Stimulated activated CD8-positive, alpha-beta memory T cell treated with anti-CD3 and anti-CD28 coated beads, Interleukin-15, amount 100 ng/mL, for 1 hour (primary cell): ENCODE results near the gene NUMB.
"Not testable (repeated sequence)": the region's sequence is repeated elsewhere in the genome, so short reads cannot be mapped to it uniquely, and the experiment has no call there.

Experiments
- DNase-seq: peaks from one replicate; pipeline ENCODE4 v3.0.0-alpha.2; 2020; ENCODE audit warnings: low read depth

Gene NUMB

DNA sequence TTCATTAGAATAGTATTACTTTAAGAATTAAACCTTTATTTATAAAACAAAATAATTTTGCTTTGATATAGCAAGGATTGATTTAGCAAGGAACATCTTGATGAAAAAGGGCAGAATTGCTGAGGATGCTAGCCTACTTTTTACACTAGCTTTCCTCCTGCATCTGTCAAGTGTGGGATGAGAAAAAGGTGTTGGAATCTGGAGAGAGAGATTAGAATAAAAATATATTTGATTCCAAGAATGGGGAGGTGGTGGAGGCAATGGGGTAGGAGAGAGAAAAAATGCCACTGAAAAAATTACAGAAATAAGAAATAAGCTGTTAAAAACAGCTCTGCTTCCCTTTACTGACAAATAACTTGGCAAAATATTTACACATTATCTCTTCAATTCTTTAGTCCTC lies 98.9 kb downstream of the NUMB start:
- no peak for DNase-seq

GRCh38 chr14:73358187-73358586 lies 100.2 kb downstream of the NUMB start:
- no peak for DNase-seq

GRCh38 chr14:73349091-73349490 lies 109.3 kb downstream of the NUMB start:
- DNase-seq, result not testable (repeated sequence)

- no peak for DNase-seq
Measured at GRCh38 chr14:73344319-73344718, 114.0 kb downstream of the NUMB start.

DNA sequence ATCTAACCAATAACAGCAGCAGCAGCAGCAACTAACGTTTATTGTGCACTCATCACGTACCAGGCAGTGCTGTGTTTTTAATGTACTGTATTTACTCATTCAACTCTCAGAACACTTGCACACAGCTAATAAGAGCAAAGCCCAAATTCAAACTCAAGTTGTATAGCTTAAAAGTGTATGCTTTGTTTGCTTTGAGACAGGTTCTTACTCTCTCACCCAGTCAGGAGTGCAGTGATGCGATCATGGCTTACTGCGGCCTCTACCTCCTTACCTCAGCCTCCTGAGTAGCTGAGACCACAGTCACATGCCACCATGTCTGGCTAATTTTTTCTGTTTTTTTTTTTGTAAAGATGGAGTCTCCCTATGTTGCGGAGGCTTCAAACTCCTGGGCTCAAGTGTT lies 115.7 kb downstream of the NUMB start:
- DNase-seq, result no peak

DNA sequence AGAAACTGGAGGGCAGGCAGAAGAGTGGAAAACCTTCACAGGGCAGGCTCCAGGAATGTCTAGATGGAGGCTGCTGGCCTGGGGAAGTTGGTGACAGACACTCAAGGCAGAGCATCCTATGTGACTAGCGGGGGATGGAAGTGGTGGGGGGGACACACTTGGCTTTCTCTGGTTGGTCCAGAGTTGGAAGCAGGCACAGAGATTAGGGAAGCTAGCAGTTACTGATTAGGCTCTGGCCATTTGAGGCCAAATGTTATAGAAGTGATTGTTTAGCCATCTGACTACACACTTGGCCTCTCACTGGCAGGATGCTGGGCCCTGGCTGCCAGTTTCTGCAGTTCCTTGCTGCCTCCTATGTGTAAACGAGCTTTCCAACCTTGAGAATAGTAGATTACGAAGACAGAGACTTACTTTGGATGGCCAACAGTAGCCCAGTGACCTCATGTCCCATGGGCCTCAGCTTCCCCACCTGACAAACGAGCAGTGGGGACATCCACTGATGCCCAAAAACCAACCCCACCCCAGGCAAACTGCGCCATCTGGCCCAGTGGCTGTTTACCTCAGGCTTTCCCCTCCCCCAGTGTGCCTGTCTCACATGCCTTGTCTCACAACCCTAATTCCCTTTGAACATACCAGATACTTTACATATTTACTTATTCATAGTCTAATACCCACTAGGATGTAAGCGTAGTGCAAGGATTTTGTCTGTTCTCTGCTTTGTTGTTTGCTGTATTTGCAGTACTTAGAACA lies 118.3 kb downstream of the NUMB start:
- no peak for DNase-seq

DNA sequence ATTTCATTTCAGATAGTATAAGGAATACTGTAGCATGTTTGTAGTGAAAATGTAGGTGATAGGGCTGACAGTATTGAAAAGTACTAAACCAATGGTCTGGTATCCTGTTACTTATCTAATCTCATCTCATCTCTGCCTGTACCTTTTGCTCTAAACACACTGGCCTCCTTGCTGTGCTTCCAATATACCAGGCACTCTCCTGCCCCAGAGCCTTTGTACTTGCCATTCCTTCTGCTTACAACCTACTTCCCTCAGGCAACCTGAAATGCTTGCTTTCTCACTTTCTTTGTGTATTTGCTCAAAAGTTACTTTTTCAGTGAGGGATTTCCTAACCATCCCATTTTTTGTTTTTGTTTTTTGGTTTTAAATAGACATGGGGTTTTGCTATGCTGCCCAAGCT lies 119.1 kb downstream of the NUMB start:
- DNase-seq, result no peak

DNA sequence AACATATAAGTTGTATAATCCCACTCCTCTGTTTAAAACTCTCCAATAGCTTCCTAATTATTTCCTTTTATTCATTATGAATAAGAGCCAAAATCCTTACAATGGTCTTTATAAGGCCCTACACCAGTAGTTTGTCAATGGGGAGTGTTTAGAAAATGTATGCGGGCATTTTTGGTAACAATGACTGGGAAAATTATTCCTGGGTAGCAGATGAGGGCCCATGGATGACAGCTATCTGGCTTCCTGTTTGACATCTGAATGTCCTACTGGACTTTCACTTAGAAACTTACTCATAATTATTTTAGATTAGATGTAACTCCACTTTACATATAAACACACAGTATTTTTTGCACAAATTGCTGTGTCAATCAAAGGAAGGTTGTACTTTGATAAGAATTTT lies 119.8 kb downstream of the NUMB start:
- no peak for DNase-seq

DNA sequence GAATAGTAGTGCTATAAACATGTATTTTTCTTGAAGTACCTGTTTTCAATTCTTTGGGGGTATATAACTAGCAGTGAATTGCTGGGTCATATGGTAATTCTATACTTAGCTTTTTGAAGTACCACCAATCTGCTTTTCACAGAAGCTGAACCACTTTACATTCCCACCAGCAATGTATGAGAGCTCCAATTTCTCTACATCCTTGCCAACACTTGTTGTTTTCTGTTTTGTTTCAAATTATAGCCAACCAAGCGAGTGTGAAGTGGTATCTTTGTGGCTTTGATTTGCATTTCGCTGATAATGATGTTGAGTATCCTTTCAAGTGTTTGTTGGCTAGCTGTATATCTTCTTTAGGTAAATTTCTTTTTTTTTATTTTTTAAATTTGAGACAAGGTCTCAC lies 125.3 kb downstream of the NUMB start:
- no peak for DNase-seq

DNA sequence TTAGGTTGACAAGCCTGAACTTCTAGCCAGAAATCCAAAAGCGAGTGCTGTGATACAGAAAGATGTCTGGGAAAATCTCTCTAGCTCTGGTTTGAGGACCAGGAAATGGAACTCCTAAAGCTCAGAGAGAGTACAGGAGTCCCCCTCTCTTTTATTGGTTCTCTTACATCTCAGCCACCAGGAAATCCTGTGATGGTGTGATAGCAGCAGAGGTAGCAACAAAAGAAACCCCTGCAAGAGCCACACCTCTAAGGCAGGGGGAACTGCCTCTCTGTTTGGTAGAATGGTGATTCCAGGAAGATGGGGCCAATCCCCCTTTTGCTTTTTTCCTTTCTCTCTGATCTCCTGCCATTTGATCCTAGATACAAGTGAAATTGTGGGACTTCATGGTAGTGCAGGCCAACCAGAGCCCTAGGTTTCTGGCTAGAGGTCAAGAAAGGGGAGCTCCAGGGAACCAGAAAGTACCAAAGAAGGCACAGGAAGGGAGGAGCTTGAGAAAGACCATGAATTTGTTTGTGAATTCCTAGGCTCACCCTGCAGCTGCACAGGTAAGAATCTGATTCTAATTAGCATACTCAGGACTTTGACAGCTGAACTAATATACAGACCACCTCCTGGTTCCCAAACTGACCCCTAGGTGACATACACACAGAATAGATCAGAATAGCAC lies 132.6 kb downstream of the NUMB start:
- no peak for DNase-seq

DNA sequence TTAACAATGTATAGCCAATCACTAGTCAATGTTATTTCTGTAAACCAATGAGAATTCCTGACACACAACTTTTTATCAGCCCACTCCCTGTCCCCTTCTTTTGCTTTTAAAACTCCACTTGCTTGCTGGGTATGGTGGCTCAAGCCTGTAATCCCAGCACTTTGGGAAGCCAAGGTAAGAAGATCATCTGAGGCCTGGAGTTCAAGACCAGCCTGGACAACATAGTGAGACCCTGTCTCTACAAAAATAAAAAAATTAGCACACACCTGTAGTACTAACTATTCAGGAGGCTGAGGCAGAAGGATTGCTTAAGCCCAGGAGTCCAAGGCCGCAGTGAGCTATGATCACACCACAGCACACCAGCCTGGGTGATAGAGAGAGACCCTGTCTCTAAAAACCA lies 133.3 kb downstream of the NUMB start:
- DNase-seq, result no peak

- no peak for DNase-seq
Measured at GRCh38 chr14:73324533-73324932, 133.8 kb downstream of the NUMB start.

- DNase-seq, result no peak
Measured at GRCh38 chr14:73323896-73324399, 134.4 kb downstream of the NUMB start.

DNA sequence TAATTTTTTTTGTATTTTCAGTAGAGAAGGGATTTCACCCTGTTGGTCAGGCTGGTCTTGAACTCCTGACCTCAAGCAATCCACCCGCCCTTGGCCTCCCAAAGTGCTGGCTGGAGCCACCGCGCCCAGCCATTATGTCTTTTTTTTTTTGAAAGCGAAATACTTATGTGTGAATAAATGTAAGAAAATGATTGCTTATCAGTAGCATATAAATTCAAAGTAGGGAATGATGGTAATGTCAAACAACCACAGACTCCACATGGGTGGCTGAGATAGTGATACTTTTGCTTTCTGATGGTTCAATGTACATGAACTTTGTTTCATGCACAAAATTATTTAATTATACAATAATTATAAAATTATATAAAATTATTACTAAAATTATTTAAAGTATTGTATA lies 145.2 kb downstream of the NUMB start:
- DNase-seq, result no peak

GRCh38 chr14:73312687-73313086 lies 145.7 kb downstream of the NUMB start:
- no peak for DNase-seq

DNA sequence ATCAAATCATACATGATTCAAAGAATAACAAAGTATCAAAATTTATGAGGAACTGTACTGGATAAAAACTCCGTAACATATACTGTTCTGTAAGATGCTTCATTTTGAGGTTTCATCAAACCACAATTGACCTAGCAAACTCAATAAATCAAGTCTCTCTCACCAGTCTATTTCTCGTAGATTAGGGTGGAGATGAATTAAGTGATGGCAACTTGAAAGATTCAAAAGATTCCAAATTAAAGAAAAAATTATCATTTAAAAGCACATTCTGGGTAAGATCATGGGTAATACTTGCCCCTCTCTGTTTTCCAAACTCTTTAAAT lies 146.7 kb downstream of the NUMB start:
- DNase-seq, result no peak

DNA sequence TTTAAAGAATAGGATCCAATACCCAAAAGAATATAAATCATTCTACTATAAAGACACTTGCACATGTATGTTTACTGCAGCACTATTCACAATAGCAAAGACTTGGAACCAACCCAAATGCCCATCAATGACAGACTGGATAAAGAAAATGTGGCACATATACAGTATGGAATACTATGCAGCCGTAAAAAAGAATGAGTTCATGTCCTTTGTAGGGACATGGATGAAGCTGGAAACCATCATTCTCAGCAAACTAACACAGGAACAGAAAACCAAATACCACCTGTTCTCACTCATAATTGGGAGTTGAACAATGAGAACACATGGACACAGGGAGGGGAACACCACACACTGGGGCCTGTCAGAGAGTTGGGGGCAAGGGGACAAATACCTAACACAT lies 149.1 kb downstream of the NUMB start:
- DNase-seq, result not testable (repeated sequence)

DNA sequence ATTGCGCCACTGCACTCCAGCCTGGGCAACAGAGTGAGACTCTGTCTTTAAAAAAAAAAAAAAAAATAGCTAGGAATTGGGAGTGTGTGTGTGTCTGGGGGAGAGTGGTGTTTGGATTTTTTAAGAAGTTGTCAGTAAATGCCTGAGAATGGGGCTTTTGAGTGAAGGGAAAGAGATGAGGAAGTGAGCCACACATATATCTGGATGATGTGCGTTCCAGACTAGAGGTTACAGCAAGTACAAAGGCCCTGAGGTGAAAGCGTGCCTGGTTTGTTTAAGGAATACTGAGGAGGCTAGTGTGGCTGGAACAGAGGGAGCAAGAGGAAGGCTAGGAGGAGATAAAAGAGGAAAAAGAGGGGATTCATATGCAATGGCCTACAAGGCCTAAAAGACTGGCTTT lies 151.1 kb downstream of the NUMB start:
- no peak for DNase-seq

DNA sequence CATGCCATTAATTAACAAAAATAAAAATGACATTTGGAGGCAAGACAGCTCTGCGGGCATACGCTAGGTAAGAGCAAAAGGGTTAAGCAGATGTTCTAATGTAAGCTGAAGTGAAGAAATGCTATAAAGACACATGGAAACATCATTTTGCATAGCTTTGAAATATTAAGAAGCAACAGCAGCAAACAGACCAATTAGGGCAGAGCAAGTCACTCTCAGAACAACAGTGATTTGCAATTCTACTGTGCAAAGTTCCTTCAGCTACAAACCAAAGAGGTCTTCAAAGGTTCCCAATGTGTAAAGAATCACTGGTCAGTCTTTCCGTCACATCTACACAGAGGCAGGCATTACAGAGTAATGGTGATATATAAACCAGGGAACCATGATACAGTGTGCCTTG lies 152.8 kb downstream of the NUMB start:
- no peak for DNase-seq

DNA sequence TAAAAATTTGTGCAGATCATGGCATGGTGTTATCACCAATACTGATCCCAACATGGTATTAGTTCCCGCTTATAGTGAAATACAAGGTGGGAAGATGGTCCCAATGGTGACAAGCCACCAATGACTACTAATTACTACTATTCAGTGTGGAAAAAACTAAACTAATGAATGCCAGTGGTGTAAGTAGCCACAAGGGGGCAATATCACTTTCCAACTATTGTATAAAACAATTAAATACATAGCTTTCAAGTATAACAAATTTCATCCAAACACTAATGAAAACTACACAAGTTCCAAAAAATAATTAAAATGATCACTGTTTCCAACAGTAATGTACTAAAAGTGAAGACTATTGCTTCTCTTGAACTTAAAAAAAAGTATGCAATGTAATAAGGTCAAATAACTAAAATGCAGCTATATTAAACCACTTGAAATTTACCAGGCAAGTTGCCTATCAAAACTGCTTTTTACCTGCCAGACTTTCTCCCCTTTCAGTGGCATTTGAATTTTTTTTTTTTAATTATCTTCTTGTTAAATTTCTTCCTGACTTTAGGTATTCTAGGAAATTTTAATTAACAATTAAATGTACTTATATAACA lies 163.0 kb downstream of the NUMB start:
- no peak for DNase-seq

GRCh38 chr14:73293782-73294781 lies 164.3 kb downstream of the NUMB start:
- no peak for DNase-seq

DNA sequence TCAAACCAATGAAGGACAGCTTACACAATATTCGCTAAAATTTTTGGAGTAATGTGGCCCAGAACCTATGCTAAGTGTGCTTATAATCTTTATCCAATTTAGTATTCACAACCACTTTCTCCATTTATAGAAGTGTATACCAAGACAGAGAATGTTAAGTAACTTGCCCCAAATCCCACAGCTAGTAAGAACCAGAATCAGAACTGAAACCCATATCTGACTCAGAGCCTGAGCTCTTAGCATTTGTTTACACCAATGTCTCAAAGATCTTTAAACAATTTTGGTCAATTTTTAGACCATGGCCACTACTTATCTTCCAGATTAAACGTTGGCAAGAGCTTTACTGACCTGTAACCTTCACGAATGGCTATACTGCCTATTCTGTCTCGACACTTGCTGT lies 168.1 kb downstream of the NUMB start:
- no peak for DNase-seq
